Measurements from ENCODE around the gene ENKD1. TPM values are rescaled to one million over a fixed set of nuclear protein-coding genes. Genes with fewer than 3 reads are reported as not detected.

The ENKD1 gene
- total RNA-seq, 1 experiment from 2014 or later = 8.9 TPM

DNA sequence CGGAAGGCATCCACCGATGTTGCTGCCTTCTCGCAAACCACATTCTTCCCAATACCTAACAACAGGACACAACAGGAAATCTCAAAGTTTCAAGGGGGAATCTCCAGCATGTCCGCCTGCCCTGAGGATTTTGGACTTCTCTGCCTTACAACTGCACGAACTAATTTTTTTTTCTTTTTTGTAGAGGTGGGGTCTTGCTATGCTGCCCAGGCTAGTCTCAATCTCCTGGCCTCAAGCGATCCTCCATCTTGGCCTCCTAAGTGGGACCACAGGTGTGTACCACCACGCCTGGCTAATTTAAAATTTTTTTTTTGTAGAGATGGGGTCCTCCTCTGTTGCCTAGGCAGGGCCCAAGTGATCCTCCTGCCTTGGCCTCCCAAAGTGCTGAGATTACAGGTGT is 9.4 kb upstream of the ENKD1 start:
- Mint-ChIP-seq H3K27me3 (ENCODE audit: insufficient read depth, unreplicated experiment) (no peaks in the 10 kb centered on the region), H3K9me3 (ENCODE audit: unreplicated experiment) (no peaks in the 10 kb centered on the region), H3K27ac (ENCODE audit: unreplicated experiment) (no peak overlapping the region), H3K4me1 (ENCODE audit: low read depth, unreplicated experiment) (peaks cover 4% of the 10 kb centered on the region), H3K4me3 (ENCODE audit: unreplicated experiment) (no peak overlapping the region), H3K36me3 (ENCODE audit: insufficient read depth, unreplicated experiment) (no peaks in the 10 kb centered on the region)
- ChIA-PET CTCF (interaction anchor here (0.6 kb wide), 1 partner anchor 141 kb away, joined by 3 read pairs; no protein-coding TSS in a partner anchor), POLR2A (no interaction called here)
- Histone ChIP-seq H3K9me3 (no peaks in the 10 kb centered on the region), H3K4me1 (peaks cover 15% of the 10 kb centered on the region), H3K4me3 (ENCODE audit: low read depth, low read length) (no peak overlapping the region), H3K36me3 (ENCODE audit: control insufficient read depth, insufficient read depth, low read length) (no peaks in the 10 kb centered on the region), H3K27me3 (replicated peaks; ENCODE audit: control insufficient read depth, insufficient read depth, low read length) (no peaks in the 10 kb centered on the region)
- BruUV-seq (replicated peaks) = no TSS peak
- TF ChIP-seq, protein P1, sequence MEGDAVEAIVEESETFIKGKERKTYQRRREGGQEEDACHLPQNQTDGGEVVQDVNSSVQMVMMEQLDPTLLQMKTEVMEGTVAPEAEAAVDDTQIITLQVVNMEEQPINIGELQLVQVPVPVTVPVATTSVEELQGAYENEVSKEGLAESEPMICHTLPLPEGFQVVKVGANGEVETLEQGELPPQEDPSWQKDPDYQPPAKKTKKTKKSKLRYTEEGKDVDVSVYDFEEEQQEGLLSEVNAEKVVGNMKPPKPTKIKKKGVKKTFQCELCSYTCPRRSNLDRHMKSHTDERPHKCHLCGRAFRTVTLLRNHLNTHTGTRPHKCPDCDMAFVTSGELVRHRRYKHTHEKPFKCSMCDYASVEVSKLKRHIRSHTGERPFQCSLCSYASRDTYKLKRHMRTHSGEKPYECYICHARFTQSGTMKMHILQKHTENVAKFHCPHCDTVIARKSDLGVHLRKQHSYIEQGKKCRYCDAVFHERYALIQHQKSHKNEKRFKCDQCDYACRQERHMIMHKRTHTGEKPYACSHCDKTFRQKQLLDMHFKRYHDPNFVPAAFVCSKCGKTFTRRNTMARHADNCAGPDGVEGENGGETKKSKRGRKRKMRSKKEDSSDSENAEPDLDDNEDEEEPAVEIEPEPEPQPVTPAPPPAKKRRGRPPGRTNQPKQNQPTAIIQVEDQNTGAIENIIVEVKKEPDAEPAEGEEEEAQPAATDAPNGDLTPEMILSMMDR (IDR thresholded peaks at IDR 0.05; ENCODE audit: insufficient read depth in 1 of 2, low read depth in 1 of 2, low read length in 1 of 2, severe bottlenecking in 1 of 2, unreplicated experiment in 1 of 2) = no peak
- intact Hi-C loops (cut with micrococcal nuclease; ENCODE audit: unreplicated experiment) = no loop called here
- DNase-seq = no peak

DNA sequence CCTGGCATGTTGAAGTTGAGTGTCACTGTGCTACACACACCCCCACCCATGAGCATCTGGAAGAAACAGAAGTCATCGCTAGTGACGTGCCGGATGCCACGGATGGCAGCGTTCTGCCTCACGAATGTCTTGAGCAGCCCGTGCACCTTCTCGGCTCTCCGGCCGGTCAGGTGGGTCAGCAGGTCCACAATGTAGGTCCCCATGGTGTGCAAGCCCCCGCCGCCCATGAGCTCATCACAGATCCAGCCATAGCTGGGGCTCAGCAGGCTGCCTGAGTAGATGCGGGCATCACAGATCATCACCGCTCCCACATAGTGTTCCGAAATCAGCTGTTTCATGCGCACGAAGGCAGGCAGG is 9.0 kb upstream of the ENKD1 start:
- no TSS peak for BruUV-seq (replicated peaks)
- Histone ChIP-seq H3K4me1 (peaks cover 15% of the 10 kb centered on the region), H3K36me3 (ENCODE audit: control insufficient read depth, insufficient read depth, low read length) (no peaks in the 10 kb centered on the region), H3K9me3 (no peaks in the 10 kb centered on the region), H3K27me3 (replicated peaks; ENCODE audit: control insufficient read depth, insufficient read depth, low read length) (no peaks in the 10 kb centered on the region), H3K4me3 (ENCODE audit: low read depth, low read length) (no peak overlapping the region)
- no peaks in the 10 kb centered on the region for H3K9me3 Mint-ChIP-seq (ENCODE audit: unreplicated experiment)
- ChIA-PET POLR2A (no interaction called here), CTCF (no interaction called here)
- intact Hi-C loops (cut with micrococcal nuclease; ENCODE audit: unreplicated experiment) = no loop called here
- H3K4me1 Mint-ChIP-seq (ENCODE audit: low read depth, unreplicated experiment) = peaks cover 4% of the 10 kb centered on the region
- no peaks in the 10 kb centered on the region for H3K27me3 Mint-ChIP-seq (ENCODE audit: insufficient read depth, unreplicated experiment)
- no peaks in the 10 kb centered on the region for H3K36me3 Mint-ChIP-seq (ENCODE audit: insufficient read depth, unreplicated experiment)
- TF ChIP-seq, protein P1 (IDR thresholded peaks at IDR 0.05; ENCODE audit: insufficient read depth in 1 of 2, low read depth in 1 of 2, low read length in 1 of 2, severe bottlenecking in 1 of 2, unreplicated experiment in 1 of 2) = no peak
- no peak overlapping the region for H3K27ac Mint-ChIP-seq (ENCODE audit: unreplicated experiment)
- no peak overlapping the region for H3K4me3 Mint-ChIP-seq (ENCODE audit: unreplicated experiment)
- no peak for DNase-seq

DNA sequence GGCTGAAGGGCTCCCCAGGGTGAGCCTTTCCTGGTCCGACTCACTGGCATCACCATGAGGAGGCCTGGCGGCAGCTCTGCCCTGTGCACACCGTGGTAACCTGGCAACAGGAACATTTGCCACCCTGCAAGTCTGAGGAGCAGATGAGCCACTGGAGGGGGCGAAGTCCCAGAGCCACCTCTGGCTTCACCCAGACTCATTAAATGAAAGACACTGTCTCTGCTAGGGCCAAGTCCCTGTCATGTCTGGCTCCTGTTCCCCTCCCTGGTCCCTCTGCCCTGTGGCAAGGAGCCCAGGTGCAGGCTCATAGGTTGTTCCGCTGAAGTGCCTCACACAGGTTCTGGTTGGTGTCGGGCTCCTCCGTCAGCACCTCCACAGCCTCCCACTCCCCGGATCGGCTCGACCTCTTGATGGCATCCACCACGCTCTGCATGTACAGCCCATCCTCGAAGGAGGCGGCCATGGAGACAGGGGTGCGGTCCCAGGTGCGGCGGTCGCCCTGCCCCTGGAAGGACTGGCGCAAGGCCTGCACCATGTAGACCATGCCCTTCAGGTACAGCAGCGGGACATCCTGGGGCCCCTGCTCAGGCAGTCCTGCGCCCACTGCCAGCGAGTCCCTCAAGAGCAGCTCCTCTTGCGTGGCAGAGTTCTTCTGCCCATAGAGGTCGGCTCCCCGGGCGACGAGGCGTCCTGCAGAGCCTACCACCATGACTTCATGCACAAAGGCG is 8.5 kb upstream of the ENKD1 start:
- H3K27ac Mint-ChIP-seq (ENCODE audit: unreplicated experiment) = peak overlapping the region; percentile 16
- no peaks in the 10 kb centered on the region for H3K9me3 ChIP-seq
- H3K4me3 ChIP-seq (ENCODE audit: low read depth, low read length) = no peak overlapping the region
- no peak for DNase-seq
- no peaks in the 10 kb centered on the region for H3K27me3 ChIP-seq (replicated peaks; ENCODE audit: control insufficient read depth, insufficient read depth, low read length)
- peaks cover 4% of the 10 kb centered on the region for H3K4me1 Mint-ChIP-seq (ENCODE audit: low read depth, unreplicated experiment)
- H3K27me3 Mint-ChIP-seq (ENCODE audit: insufficient read depth, unreplicated experiment) = no peaks in the 10 kb centered on the region
- H3K4me3 Mint-ChIP-seq (ENCODE audit: unreplicated experiment) = no peak overlapping the region
- intact Hi-C loops (cut with micrococcal nuclease; ENCODE audit: unreplicated experiment) = no loop called here
- H3K9me3 Mint-ChIP-seq (ENCODE audit: unreplicated experiment) = no peaks in the 10 kb centered on the region
- peaks cover 15% of the 10 kb centered on the region for H3K4me1 ChIP-seq
- no TSS peak for BruUV-seq (replicated peaks)
- POLR2A ChIA-PET = no interaction called here
- H3K36me3 ChIP-seq (ENCODE audit: control insufficient read depth, insufficient read depth, low read length) = no peaks in the 10 kb centered on the region
- TF ChIP-seq, protein P1 (IDR thresholded peaks at IDR 0.05; ENCODE audit: insufficient read depth in 1 of 2, low read depth in 1 of 2, low read length in 1 of 2, severe bottlenecking in 1 of 2, unreplicated experiment in 1 of 2) = no peak
- CTCF ChIA-PET = no interaction called here
- no peaks in the 10 kb centered on the region for H3K36me3 Mint-ChIP-seq (ENCODE audit: insufficient read depth, unreplicated experiment)
